ENCODE data around the gene LAMB4. TPM values are rescaled to one million over a fixed set of nuclear protein-coding genes. Genes with fewer than 3 reads are reported as not detected.

The LAMB4 gene
- total and polyA plus RNA-seq, 7 donors = 0.04 to 2.0 (median 0.14) TPM; not detected in 4

- 8 to 54% methylated on average over 2 of the region's 2 CpGs for WGBS, 2 donors
Observed at GRCh38 chr7:107994421-107995030, 135.6 kb downstream of the LAMB4 start.

DNA sequence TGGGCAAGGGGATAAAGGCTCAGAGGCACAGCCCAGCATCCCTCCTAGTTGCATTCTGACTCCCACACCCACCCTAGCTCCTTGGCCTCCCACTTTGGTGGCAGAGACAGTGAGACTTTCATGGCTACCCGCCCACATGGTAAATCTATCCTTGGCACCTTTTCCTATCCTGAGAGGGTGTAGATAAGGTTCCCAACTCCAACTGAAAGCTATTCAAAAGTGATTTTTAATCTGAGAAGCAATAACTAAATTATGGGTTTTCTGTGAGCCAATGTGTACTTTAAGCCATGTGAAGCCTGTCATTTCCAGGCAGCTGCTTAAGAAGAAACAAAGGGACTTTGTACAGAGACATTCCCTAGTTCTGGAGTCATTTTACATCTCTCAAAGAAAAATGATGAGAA is 136.3 kb downstream of the LAMB4 start:
- WGBS, 2 donors = 8 to 56% methylated on average over 1 of the region's 1 CpG
- Histone ChIP-seq H3K27ac (peak overlapping the region; percentile 63 to 86 (median 68)), H3K9me3 (no peaks in the 10 kb centered on the region), H3K4me3 (no peak overlapping the region), H3K27me3 (no peaks in the 10 kb centered on the region), H3K36me3 (peaks cover 16 to 68% (median 23%) of the 10 kb centered on the region in 4 donors), H3K4me1 (peaks cover 0 to 59% (median 35%) of the 10 kb centered on the region in 4 donors)
- TF ChIP-seq, protein P1, sequence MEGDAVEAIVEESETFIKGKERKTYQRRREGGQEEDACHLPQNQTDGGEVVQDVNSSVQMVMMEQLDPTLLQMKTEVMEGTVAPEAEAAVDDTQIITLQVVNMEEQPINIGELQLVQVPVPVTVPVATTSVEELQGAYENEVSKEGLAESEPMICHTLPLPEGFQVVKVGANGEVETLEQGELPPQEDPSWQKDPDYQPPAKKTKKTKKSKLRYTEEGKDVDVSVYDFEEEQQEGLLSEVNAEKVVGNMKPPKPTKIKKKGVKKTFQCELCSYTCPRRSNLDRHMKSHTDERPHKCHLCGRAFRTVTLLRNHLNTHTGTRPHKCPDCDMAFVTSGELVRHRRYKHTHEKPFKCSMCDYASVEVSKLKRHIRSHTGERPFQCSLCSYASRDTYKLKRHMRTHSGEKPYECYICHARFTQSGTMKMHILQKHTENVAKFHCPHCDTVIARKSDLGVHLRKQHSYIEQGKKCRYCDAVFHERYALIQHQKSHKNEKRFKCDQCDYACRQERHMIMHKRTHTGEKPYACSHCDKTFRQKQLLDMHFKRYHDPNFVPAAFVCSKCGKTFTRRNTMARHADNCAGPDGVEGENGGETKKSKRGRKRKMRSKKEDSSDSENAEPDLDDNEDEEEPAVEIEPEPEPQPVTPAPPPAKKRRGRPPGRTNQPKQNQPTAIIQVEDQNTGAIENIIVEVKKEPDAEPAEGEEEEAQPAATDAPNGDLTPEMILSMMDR (IDR thresholded peaks at IDR 0.05) = no peak
- TF ChIP-seq POLR2A (IDR thresholded peaks at IDR 0.05) = no peak
- TF ChIP-seq EP300 (IDR thresholded peaks at IDR 0.05) = no peak
- TF ChIP-seq POLR2AphosphoS5 (IDR thresholded peaks at IDR 0.05) = no peak
- intact Hi-C loops (cut with DNase I) = no loop called here
- DNase-seq = no peak

More at GRCh38 chr7:107994421-107995030, 135.6 kb downstream of the LAMB4 start:
- no peak for DNase-seq
- intact Hi-C loops (cut with DNase I) = no loop called here
- peak overlapping the region; percentile 63 to 86 (median 68) for H3K27ac ChIP-seq
- H3K4me1 ChIP-seq = peaks cover 0 to 62% (median 41%) of the 10 kb centered on the region in 4 donors
- TF ChIP-seq POLR2A (IDR thresholded peaks at IDR 0.05) = no peak
- no peak for TF ChIP-seq EP300 (IDR thresholded peaks at IDR 0.05)
- TF ChIP-seq POLR2AphosphoS5 (IDR thresholded peaks at IDR 0.05) = no peak
- TF ChIP-seq, protein P1 (IDR thresholded peaks at IDR 0.05) = no peak
- no peaks in the 10 kb centered on the region for H3K9me3 ChIP-seq
- peaks cover 16 to 62% (median 20%) of the 10 kb centered on the region in 4 donors for H3K36me3 ChIP-seq
- H3K27me3 ChIP-seq = no peaks in the 10 kb centered on the region
- H3K4me3 ChIP-seq = no peak overlapping the region

GRCh38 chr7:107989618-107990373 is 140.4 kb downstream of the LAMB4 start:
- Histone ChIP-seq H3K27ac (peak overlapping the region; percentile 23 to 62 (median 52)), H3K9me3 (no peaks in the 10 kb centered on the region), H3K36me3 (peaks cover 16 to 92% (median 37%) of the 10 kb centered on the region in 4 donors), H3K4me1 (peaks cover 0 to 31% (median 12%) of the 10 kb centered on the region in 4 donors), H3K4me3 (no peak overlapping the region), H3K27me3 (no peaks in the 10 kb centered on the region)
- 84 to 93% methylated on average over 9 of the region's 9 CpGs for WGBS, 2 donors
- TF ChIP-seq POLR2A (IDR thresholded peaks at IDR 0.05) (no peak), EP300 (IDR thresholded peaks at IDR 0.05) (no peak), POLR2AphosphoS5 (IDR thresholded peaks at IDR 0.05) (peak in 1 of 4 donors; percentile 10)
- TF ChIP-seq, protein P1 (IDR thresholded peaks at IDR 0.05) = no peak
- DNase-seq = no peak
- intact Hi-C loops (cut with DNase I) = no loop called here

GRCh38 chr7:107982918-107983389 is 147.2 kb downstream of the LAMB4 start:
- intact Hi-C loops (cut with DNase I) = no loop called here
- peak overlapping the region; percentile 66 to 73 (median 69) for H3K27ac ChIP-seq

More at GRCh38 chr7:107982918-107983389, 147.2 kb downstream of the LAMB4 start:
- Histone ChIP-seq H3K9me3 (no peaks in the 10 kb centered on the region), H3K4me3 (no peak overlapping the region), H3K27me3 (no peaks in the 10 kb centered on the region), H3K36me3 (peaks cover 7 to 76% (median 29%) of the 10 kb centered on the region in 4 donors), H3K4me1 (peaks cover 0 to 41% (median 36%) of the 10 kb centered on the region in 4 donors)
- DNase-seq = peak; percentile 82
- TF ChIP-seq POLR2AphosphoS5 (IDR thresholded peaks at IDR 0.05) = peak; percentile 38 to 84 (median 64)
- no peak for TF ChIP-seq POLR2A (IDR thresholded peaks at IDR 0.05)
- peak in 1 of 4 donors; percentile 41 for TF ChIP-seq EP300 (IDR thresholded peaks at IDR 0.05)
- TF ChIP-seq, protein P1 (IDR thresholded peaks at IDR 0.05) = peak in 3 of 4 experiments; percentile 25 to 57 (median 38)
- 46 to 52% methylated on average over 2 of the region's 2 CpGs for WGBS, 2 donors
